Measurements from ENCODE around the gene XRN2. TPM values are rescaled to one million over a fixed set of nuclear protein-coding genes. Genes with fewer than 3 reads are reported as not detected.
"Not testable (repeated sequence)": the region's sequence is repeated elsewhere in the genome, so short reads cannot be mapped to it uniquely, and the experiment has no call there.

Gene XRN2
- total RNA-seq, 1 experiment from 2014 or later, result 76.8 TPM

DNA sequence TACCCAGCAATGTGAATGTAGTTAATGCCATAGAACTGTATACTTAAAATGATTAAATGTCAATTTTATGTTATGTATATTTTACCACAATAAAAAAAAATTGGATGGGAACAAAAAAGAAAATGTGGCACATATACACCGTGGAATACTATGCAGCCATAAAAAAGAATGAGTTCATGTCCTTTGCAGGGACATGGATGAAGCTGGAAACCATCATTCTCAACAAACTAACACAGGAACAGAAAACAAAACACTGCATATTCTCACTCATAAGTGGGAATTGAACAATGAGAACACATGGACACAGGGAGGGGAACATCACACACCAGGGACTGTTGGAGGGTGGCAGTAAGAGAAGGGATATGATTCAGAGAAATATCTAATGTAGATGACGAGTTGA lies 116.0 kb downstream of the XRN2 start:
- H3K79me2 ChIP-seq (ENCODE audit: low read length); H3K4me3 ChIP-seq (ENCODE audit: low read length); CTCF ChIA-PET; H3K27ac ChIP-seq (ENCODE audit: low read length); H2AFZ ChIP-seq (ENCODE audit: low read length); H3K9me3 ChIP-seq (ENCODE audit: low read length); ATAC-seq; H3K36me3 ChIP-seq (ENCODE audit: low read depth, low read length); H3K4me1 ChIP-seq (ENCODE audit: insufficient read depth, low read length); H3F3A ChIP-seq (ENCODE audit: low read length, unreplicated experiment); H3K4me2 ChIP-seq (ENCODE audit: low read length); H3K9me2 ChIP-seq (replicated peaks; ENCODE audit: low read length); POLR2A ChIA-PET (ENCODE audit: unreplicated experiment); BruUV-seq (replicated peaks); DNase-seq; intact Hi-C loops (cut with micrococcal nuclease); H4K20me1 ChIP-seq (ENCODE audit: low read length); H3K9ac ChIP-seq (ENCODE audit: low read length): not testable (repeated sequence)
- H3K27me3 ChIP-seq (ENCODE audit: low read length), result peaks cover 13% of the 10 kb centered on the region

DNA sequence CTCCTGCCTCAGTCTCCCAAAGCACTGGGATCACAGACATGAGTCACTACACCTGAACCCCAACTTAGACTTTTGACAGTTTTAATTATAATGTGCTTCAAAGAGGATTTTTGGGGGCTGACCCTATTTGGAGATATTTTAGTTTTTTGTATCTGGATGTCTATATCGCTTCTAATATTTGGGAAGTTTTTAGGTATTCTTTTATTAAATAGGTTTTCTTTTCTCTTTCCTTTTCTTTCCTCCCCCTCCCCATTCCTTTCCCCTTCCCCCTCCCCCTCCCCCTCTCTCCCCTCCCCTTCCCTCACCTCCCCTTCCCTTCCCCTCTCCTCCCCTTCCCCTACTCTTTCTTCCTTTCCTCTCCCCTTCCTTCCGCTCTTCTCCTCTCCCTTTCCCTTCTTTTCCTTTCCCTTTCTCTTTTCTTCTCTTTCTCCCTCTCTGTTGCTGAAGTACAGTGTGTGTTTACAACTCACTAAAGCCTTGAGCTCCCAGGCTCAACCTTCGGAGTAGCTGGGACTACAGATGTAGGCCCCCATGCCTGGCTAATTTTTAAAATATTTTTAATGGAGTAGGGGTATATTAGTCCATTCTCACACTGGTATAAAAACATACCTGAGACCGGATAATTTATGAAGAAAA lies 118.6 kb downstream of the XRN2 start:
- Histone ChIP-seq H4K20me1 (ENCODE audit: low read length) (no peaks in the 10 kb centered on the region), H2AFZ (ENCODE audit: low read length) (no peak overlapping the region), H3K27me3 (ENCODE audit: low read length) (no peaks in the 10 kb centered on the region), H3K27ac (ENCODE audit: low read length) (no peak overlapping the region), H3K4me1 (ENCODE audit: insufficient read depth, low read length) (no peaks in the 10 kb centered on the region), H3K4me2 (ENCODE audit: low read length) (no peak overlapping the region), H3F3A (ENCODE audit: low read length, unreplicated experiment) (no peaks in the 10 kb centered on the region), H3K4me3 (ENCODE audit: low read length) (no peak overlapping the region), H3K36me3 (ENCODE audit: low read depth, low read length) (no peaks in the 10 kb centered on the region), H3K79me2 (ENCODE audit: low read length) (no peaks in the 10 kb centered on the region), H3K9ac (ENCODE audit: low read length) (no peak overlapping the region), H3K9me2 (replicated peaks; ENCODE audit: low read length) (no peaks in the 10 kb centered on the region), H3K9me3 (ENCODE audit: low read length) (peaks cover 8% of the 10 kb centered on the region; the same call in 1 of the 2 replicates)
- TF ChIP-seq EZH2phosphoT487 (IDR thresholded peaks at IDR 0.05; ENCODE audit: borderline replicate concordance, low read length), result no peak
- no peak for TF ChIP-seq EZH2 (IDR thresholded peaks at IDR 0.05; ENCODE audit: low read length, unreplicated experiment)
- TF ChIP-seq, protein P1, sequence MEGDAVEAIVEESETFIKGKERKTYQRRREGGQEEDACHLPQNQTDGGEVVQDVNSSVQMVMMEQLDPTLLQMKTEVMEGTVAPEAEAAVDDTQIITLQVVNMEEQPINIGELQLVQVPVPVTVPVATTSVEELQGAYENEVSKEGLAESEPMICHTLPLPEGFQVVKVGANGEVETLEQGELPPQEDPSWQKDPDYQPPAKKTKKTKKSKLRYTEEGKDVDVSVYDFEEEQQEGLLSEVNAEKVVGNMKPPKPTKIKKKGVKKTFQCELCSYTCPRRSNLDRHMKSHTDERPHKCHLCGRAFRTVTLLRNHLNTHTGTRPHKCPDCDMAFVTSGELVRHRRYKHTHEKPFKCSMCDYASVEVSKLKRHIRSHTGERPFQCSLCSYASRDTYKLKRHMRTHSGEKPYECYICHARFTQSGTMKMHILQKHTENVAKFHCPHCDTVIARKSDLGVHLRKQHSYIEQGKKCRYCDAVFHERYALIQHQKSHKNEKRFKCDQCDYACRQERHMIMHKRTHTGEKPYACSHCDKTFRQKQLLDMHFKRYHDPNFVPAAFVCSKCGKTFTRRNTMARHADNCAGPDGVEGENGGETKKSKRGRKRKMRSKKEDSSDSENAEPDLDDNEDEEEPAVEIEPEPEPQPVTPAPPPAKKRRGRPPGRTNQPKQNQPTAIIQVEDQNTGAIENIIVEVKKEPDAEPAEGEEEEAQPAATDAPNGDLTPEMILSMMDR (conservative IDR thresholded peaks at IDR 0.05; ENCODE audit: low read depth, low read length), result no peak
- no peak for DNase-seq
- ChIA-PET POLR2A (ENCODE audit: unreplicated experiment) (no interaction called here), CTCF (no interaction called here)
- no peak for ATAC-seq
- no TSS peak for BruUV-seq (replicated peaks)
- intact Hi-C loops (cut with micrococcal nuclease), result no loop called here

DNA sequence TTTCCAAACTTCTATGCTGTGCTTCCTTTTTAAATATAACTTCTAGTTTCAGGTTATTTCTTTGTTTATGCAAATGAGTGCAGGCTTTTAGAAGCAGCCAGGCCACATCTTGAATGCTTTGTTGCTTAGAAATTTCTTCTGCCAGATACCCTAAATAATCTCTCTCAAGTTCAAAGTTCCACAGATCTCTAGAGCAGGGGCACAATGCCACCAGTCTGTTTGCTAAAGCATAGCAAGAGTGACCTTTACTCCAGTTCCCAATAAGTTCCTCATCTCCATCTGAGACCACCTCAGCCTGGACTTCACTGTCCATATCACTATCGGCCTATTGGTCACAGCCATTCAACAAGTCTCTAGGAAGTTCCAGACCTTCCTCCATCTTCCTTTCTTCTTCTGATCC lies 120.6 kb downstream of the XRN2 start:
- H3F3A ChIP-seq (ENCODE audit: low read length, unreplicated experiment); H3K27ac ChIP-seq (ENCODE audit: low read length); DNase-seq; POLR2A ChIA-PET (ENCODE audit: unreplicated experiment); H3K4me2 ChIP-seq (ENCODE audit: low read length); intact Hi-C loops (cut with micrococcal nuclease); H3K27me3 ChIP-seq (ENCODE audit: low read length); BruUV-seq (replicated peaks); H3K9me2 ChIP-seq (replicated peaks; ENCODE audit: low read length); H3K79me2 ChIP-seq (ENCODE audit: low read length); H2AFZ ChIP-seq (ENCODE audit: low read length); ATAC-seq; H3K4me3 ChIP-seq (ENCODE audit: low read length); CTCF ChIA-PET; H3K9ac ChIP-seq (ENCODE audit: low read length); H3K4me1 ChIP-seq (ENCODE audit: insufficient read depth, low read length); H3K9me3 ChIP-seq (ENCODE audit: low read length); H3K36me3 ChIP-seq (ENCODE audit: low read depth, low read length); H4K20me1 ChIP-seq (ENCODE audit: low read length): not testable (repeated sequence)

DNA sequence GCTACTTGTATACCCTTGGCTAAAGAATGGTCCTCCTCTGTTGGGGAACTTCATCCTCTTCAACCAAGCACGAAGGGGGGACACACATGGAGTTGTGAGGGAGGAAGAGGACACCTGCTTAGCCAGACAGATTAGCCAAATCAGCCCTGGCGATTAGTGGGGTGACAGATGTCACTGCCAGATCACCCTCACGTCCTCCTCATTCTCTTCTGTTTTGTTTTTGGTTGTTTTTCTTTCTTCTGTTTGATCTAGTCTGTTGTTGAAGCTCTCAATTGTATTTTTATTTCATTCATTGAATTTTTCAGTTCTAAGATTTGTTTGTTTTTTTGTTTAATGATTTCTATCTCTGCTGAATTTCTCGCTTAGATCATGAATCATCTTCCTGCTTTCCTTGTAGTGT lies 121.7 kb downstream of the XRN2 start:
- Histone ChIP-seq H3K9me2 (replicated peaks; ENCODE audit: low read length) (no peaks in the 10 kb centered on the region), H3K9ac (ENCODE audit: low read length) (no peak overlapping the region), H3K4me3 (ENCODE audit: low read length) (no peak overlapping the region), H3K79me2 (ENCODE audit: low read length) (no peaks in the 10 kb centered on the region), H3K4me1 (ENCODE audit: insufficient read depth, low read length) (no peaks in the 10 kb centered on the region), H3K4me2 (ENCODE audit: low read length) (no peak overlapping the region), H3K9me3 (ENCODE audit: low read length) (peaks cover 8% of the 10 kb centered on the region; the same call in 1 of the 2 replicates), H3K27me3 (ENCODE audit: low read length) (no peaks in the 10 kb centered on the region), H3K36me3 (ENCODE audit: low read depth, low read length) (no peaks in the 10 kb centered on the region), H3K27ac (ENCODE audit: low read length) (no peak overlapping the region), H3F3A (ENCODE audit: low read length, unreplicated experiment) (no peaks in the 10 kb centered on the region), H2AFZ (ENCODE audit: low read length) (no peak overlapping the region), H4K20me1 (ENCODE audit: low read length) (no peaks in the 10 kb centered on the region)
- no peak for DNase-seq
- intact Hi-C loops (cut with micrococcal nuclease), result no loop called here
- ATAC-seq, result no peak
- TF ChIP-seq, protein P1 (conservative IDR thresholded peaks at IDR 0.05; ENCODE audit: low read depth, low read length), result no peak
- no peak for TF ChIP-seq EZH2 (IDR thresholded peaks at IDR 0.05; ENCODE audit: low read length, unreplicated experiment)
- TF ChIP-seq EZH2phosphoT487 (IDR thresholded peaks at IDR 0.05; ENCODE audit: borderline replicate concordance, low read length), result no peak
- CTCF ChIA-PET, result no interaction called here
- POLR2A ChIA-PET (ENCODE audit: unreplicated experiment), result no interaction called here
- no TSS peak for BruUV-seq (replicated peaks)

Data from PC-3 (cell line).